GM18861 (cell line): Measurements from ENCODE around the gene ZCRB1.

Experiments
- ATAC-seq: cut with Tn5 transposase; IDR thresholded peaks from one replicate; pipeline ENCODE4 v1.9.1; 2021; ENCODE audit not compliant: unreplicated experiment

ZCRB1 gene

DNA sequence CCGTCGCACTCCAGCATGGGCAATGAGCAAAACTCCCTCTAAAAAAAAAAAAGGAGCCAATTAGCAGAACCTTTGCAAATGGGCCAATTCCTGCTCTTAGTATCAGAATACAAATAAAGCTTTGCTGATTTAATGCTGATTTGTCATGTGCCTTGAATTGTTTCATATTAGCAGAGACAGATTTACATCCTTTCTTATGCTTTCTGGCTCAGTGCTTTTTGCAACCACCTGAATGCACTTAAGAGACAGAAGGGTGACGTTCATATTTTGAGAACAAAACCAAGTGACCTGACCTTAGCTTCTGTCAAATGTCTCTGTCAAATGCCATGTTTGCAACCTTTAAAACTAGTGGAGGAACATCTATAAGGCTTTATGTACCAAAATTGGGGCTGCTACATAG, 44.0 kb downstream of the ZCRB1 start:
- ATAC-seq: no peak

DNA sequence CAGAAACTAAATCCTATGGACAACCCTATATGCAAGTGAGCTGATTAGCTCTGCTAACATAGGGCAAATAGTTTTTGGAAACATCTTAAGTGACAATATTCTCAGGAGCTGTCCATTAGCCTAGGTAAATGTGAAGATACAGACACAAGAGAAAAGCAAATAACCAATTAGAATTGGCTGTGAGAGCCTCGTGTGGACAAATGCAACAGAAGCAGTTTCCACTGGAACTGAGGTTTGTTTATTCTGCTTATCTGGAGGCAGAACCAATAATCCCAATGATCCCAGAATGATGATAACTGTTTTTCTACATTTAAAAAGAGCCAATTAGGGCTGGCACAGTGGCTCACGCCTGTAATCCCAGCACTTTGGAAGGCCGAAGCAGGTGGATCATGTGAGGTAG, 44.6 kb downstream of the ZCRB1 start:
- ATAC-seq: no peak

DNA sequence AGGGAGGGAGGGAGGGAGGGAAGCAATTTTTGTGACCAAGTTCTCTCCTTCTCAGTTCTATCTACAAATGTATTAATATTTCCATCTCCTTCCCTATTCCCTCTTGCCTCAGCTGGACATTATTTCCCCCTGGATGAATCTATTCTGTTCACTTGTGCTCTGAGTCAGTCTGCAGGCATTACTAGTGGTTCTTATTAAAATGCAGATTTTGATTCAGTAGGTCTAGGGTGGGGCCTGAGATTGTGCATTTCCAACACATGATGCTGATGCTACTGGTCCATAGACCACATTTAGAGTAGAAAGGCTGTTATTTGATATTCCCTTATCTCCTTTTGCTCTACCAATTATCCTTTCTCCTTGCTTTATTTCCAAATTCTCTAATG, 47.8 kb downstream of the ZCRB1 start:
- ATAC-seq: no peak

DNA sequence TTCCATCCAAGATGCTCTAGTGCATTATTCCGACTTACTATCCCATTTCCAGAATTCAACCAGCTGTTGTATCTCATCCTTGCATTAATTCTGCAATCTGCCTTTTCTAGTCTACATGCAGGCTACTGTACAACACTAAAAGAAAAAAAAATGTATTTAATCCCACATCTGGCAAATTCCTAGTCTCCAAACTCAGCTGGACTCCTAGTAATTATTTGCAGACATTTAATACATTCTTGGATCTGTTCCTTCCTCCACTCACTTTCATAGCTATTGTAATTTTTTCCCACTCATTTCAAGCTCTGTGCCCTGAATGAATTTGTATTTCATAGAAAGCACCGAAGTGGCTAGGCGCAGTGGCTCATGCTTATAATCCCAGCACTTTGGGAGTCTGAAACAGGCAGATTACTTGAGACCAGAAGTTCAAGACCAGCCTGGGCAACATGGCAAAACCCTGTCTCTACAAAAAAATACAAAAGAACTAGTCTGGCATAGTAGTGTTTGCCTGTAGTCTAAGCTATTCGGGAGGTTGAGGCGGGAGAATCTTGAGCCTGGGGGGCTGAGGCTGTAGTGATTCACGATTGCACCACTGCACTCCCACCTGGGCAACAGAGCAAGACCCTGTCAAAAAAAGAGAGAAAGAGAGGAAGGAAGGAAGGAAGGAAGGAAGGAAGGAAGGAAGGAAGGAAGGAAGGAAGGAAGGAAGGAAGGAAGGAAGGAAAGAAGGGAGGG, 48.3 kb downstream of the ZCRB1 start:
- ATAC-seq: no peak

DNA sequence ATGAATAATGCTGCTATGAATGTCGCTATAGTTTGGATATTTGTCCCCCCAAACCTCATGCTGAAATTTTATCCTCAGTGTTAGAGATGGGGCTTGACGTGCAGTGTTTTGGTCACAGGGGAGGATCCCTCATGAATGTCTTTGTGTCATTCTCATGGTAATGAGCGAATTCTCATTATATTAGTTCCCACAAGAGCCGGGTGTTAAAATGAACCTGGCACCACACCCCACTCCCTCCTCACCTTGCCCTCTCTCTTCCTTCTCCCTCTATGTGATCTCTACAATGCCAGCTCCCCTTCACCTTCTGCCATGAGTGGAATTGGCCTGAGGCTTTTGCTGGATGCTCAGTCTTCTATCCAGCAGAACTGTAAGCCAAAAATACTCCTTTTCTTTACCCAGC, 50.4 kb downstream of the ZCRB1 start:
- no peak for ATAC-seq

DNA sequence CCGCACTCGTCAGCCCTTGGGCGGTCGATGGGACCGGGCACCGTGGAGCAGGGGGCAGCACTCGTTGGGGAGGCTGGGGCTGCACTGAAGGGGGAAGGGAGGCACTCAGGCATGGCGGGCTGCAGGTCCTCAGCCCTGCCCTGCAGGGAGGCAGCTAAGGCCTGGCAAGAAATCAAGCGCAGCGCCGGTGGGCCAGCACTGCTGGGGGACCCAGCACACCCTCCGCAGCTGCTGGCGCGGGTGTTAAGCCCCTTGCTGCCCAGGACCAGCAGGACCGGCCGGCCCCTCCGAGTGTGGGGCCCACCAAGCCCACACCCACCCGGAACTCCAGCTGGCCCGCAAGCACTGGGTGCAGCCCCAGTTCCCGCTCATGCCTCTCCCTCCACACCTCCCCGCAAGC, 52.2 kb downstream of the ZCRB1 start:
- ATAC-seq: no peak

DNA sequence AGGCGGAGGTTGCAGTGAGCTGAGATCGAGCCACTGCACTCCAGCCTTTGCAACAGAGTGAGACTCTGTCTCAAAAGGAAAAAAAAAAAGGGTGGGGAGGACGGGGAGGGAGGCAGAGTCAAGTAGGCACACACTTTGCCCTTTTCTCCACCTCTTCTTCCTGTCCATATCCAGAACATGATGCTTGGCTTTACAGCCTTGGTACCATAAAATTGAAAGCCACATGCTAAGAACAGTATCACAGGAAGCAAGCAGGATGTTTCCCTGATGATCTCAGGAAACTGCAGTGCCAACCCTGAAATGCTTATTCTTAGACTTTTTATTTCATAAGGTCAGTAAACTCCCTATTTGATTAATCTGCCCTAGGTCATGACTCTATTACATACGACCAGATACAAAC, 55.3 kb downstream of the ZCRB1 start:
- ATAC-seq: no peak

DNA sequence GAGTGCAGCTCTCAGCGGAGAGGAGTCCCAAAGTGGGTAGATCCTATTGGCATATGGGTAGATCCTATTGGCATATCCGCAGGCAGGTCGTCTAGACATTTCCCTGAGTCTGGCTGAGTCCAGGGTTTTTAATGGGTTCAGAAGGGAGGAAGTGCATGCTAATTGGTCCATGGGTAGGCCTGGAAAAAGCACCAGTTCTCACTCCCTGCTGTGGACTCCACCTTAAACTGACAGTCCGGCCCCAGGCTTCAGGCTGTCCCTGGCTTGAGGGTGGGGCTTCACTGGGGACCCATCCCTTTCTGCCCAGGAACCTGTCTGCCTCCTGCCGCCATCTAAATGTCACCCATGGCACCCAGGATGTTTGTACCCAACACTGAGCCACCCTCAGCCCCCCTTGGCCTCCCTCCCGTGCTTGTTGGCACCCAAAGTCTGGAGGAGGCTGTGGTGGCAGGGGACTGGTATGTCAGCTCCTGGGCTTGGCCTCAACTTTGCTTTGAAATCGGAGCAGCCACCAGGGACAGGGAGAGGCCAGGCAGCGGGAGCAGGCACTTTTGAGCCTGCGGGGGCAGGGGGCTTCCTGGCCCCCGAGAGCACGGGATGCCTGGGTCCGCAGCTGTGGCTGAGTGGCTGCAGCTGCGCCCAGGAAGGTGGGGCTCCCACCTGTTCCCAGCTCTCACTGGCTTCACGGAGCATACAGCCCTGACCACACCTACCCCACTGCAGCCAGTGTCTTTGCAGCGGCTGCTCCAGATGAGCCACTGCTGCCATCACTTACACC, 58.3 kb downstream of the ZCRB1 start:
- no peak for ATAC-seq

DNA sequence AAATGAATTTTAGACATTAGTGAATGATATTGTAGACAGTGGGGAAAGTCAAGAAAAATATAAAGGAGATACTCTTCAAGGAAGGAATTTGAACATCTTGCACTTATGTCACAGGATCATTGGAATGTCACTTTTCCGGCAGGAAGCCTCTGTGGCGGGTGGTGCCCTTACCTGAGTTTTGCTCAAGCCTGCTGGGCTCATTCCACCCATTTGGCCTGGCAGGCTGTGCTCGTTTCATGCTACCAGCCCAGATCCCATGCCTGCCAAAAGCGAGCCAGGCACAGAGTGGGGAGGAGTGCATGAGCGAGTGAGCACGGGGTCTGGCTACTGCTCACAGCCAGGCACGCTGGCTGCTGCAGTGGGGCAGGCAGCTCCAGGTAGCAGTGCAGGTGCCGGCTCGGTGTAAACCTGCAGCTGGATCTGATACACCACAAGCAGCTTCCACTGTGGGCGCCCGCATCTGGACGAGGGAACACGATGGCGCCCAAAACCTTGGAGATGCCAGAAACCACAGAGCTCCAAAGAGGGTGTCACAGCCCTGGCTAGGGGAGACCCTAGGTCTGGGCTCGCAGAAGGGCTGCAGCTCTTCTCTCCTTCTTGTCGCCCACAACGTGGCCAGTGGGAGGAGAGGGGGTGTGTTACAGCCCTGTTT, 59.2 kb downstream of the ZCRB1 start:
- no peak for ATAC-seq

DNA sequence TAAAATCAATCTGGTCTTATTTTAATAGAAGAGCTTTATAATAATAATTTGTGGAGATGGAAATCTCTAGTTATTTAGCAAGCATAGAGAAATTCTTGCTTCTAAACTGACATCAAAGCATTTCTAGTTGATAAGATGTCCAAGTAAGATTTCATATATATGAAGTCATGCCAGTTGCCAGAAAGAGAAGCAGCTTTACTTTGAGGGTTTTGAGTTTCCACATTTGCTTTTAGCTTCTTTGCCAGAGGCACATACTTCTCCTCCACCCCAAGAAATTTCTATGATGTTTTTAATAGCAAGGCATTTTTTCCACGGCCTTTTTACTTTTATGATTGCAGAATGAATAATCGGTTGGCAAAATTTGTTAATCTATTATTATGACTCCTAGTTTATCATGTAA, 63.6 kb downstream of the ZCRB1 start:
- no peak for ATAC-seq
